H1 (cell line): ENCODE data around the gene NUP85. TPM values are rescaled to one million over a fixed set of nuclear protein-coding genes. Genes with fewer than 3 reads are reported as not detected.

Experiments
- CTCF ChIA-PET: fragments of 300-600 bp; sonication (Branson Sonifier 250); formaldehyde crosslinking; loops from one replicate; lab custom pipeline; 2021; ENCODE audit not compliant: partially characterized antibody; lab: Charles Lee
- POLR2A ChIA-PET: fragments of 300-600 bp; sonication (Branson Sonifier 250); formaldehyde crosslinking; loops from one replicate; lab custom pipeline; 2021; ENCODE audit warnings: inconsistent platforms; ENCODE audit not compliant: partially characterized antibody; lab: Charles Lee
- DNase-seq, 2 experiments: peaks; one replicate each; pipeline versions ENCODE4 v3.0.0 to v3.0.0-alpha.2; 2010 to 2022; ENCODE audit warnings: low spot score in 2 of 2, low read depth in 1 of 2, mixed read lengths in 1 of 2
- FAIRE-seq: peaks from 2 replicates; lab custom pipeline; 2011; peaks lifted over from hg19 to GRCh38; lab: Jason Lieb, UNC
- H2AFZ ChIP-seq: 2 replicates; pipeline ENCODE4 v1.8.1; 2012; ENCODE audit warnings: low read length, inconsistent platforms
- H2AK5ac ChIP-seq: 2 replicates; pipeline ENCODE4 v1.6.1; 2013; ENCODE audit warnings: low read depth, low read length
- H2BK120ac ChIP-seq: replicated peaks from 2 replicates; pipeline ENCODE3; 2013; ENCODE audit warnings: low read depth, low read length, inconsistent platforms
- H2BK12ac ChIP-seq: 2 replicates; pipeline ENCODE4 v1.6.1; 2013; ENCODE audit warnings: low read depth, low read length
- H2BK15ac ChIP-seq: 2 replicates; pipeline ENCODE4 v1.6.1; 2013; ENCODE audit warnings: low read length
- H2BK20ac ChIP-seq: 2 replicates; pipeline ENCODE4 v1.6.1; 2013; ENCODE audit warnings: low read length
- H2BK5ac ChIP-seq: 2 replicates; pipeline ENCODE4 v1.6.1; 2013; ENCODE audit warnings: low read depth, low read length
- H3K14ac ChIP-seq: 2 replicates; pipeline ENCODE4 v1.6.1; 2013; ENCODE audit warnings: inconsistent platforms; ENCODE audit not compliant: insufficient read length
- H3K18ac ChIP-seq: 2 replicates; pipeline ENCODE4 v1.6.1; 2013; ENCODE audit warnings: low read length; ENCODE audit errors: extremely low read depth
- H3K23ac ChIP-seq: 2 replicates; pipeline ENCODE4 v1.6.1; 2013; ENCODE audit warnings: inconsistent platforms; ENCODE audit not compliant: insufficient read length
- H3K23me2 ChIP-seq: 2 replicates; pipeline ENCODE4 v1.6.1; 2013; ENCODE audit warnings: low read depth, low read length
- H3K27ac ChIP-seq: 2 replicates; pipeline ENCODE4 v1.6.1; 2011; ENCODE audit warnings: low read depth, low read length, inconsistent platforms
- H3K27me3 ChIP-seq, 4 experiments: replicated peaks in 1 of 4; 1 replicate in 1 of 4; 2 replicates in 3 of 4; pipeline versions ENCODE4 v1.6.1 to v1.8.1; 2011 to 2013; ENCODE audit warnings: low read length in 3 of 4, mild to moderate bottlenecking in 3 of 4, inconsistent platforms in 2 of 4, mixed read lengths in 2 of 4, moderate library complexity in 1 of 4; ENCODE audit not compliant: control insufficient read depth in 3 of 4, insufficient read depth in 3 of 4; ENCODE audit errors: extremely low read depth in 1 of 4
- H3K36me3 ChIP-seq, 4 experiments: 2 replicates each; pipeline versions ENCODE4 v1.6.1 to v1.8.1; 2011 to 2013; ENCODE audit warnings: mild to moderate bottlenecking in 4 of 4, low read length in 3 of 4, moderate library complexity in 2 of 4, control low read depth in 1 of 4, inconsistent platforms in 1 of 4; ENCODE audit not compliant: insufficient read depth in 4 of 4, control insufficient read depth in 2 of 4
- H3K4ac ChIP-seq: replicated peaks from 2 replicates; pipeline ENCODE3; 2013; ENCODE audit warnings: low read length, low read depth, mixed read lengths, inconsistent platforms; ENCODE audit not compliant: insufficient read length
- H3K4me1 ChIP-seq, 4 experiments: replicated peaks in 1 of 4; 1 replicate in 1 of 4; 2 replicates in 3 of 4; pipeline versions ENCODE4 v1.6.1 to v1.8.1; 2011 to 2013; ENCODE audit warnings: low read length in 3 of 4, inconsistent platforms in 2 of 4, mixed read lengths in 1 of 4; ENCODE audit not compliant: insufficient read depth in 4 of 4, control insufficient read depth in 3 of 4
- H3K4me2 ChIP-seq, 2 experiments: 2 replicates each; pipeline versions ENCODE4 v1.6.1 to v1.8.1; 2011 to 2013; ENCODE audit warnings: low read depth in 2 of 2, low read length in 2 of 2, control low read depth in 1 of 2, inconsistent platforms in 1 of 2, mild to moderate bottlenecking in 1 of 2; ENCODE audit not compliant: insufficient read depth in 1 of 2
- H3K4me3 ChIP-seq, 4 experiments: fragments of 200-600, 300-600 bp in 1 of 4; sonication (generic), shearing (Covaris generic), sonication (Bioruptor Twin) in 1 of 4; 2 replicates each; pipeline versions ENCODE4 v1.5.1 to v1.8.1; 2011 to 2016; ENCODE audit warnings: low read length in 4 of 4, low read depth in 3 of 4, control low read depth in 2 of 4, inconsistent platforms in 2 of 4, mild to moderate bottlenecking in 2 of 4, mixed read lengths in 1 of 4, moderate library complexity in 1 of 4; ENCODE audit not compliant: insufficient read depth in 2 of 4; ENCODE audit errors: extremely low read depth in 1 of 4
- H3K56ac ChIP-seq: replicated peaks from 2 replicates; pipeline ENCODE3; 2013; ENCODE audit warnings: low read depth, mild to moderate bottlenecking, mixed read lengths, low read length, inconsistent platforms; ENCODE audit not compliant: insufficient read length
- H3K79me1 ChIP-seq: 2 replicates; pipeline ENCODE4 v1.6.1; 2013; ENCODE audit warnings: low read depth, low read length, control low read depth
- H3K79me2 ChIP-seq, 2 experiments: 2 replicates each; pipeline versions ENCODE4 v1.6.1 to v1.8.1; 2012 to 2013; ENCODE audit warnings: low read length in 2 of 2, mild to moderate bottlenecking in 2 of 2, inconsistent platforms in 1 of 2; ENCODE audit not compliant: insufficient read depth in 2 of 2, control insufficient read depth in 1 of 2
- H3K9ac ChIP-seq, 4 experiments: replicated peaks in 1 of 4; 1 replicate in 1 of 4; 2 replicates in 3 of 4; pipeline versions ENCODE4 v1.6.1 to v1.8.1; 2011 to 2013; ENCODE audit warnings: low read depth in 3 of 4, low read length in 3 of 4, control low read depth in 2 of 4, mild to moderate bottlenecking in 2 of 4, moderate library complexity in 2 of 4, inconsistent platforms in 1 of 4; ENCODE audit errors: extremely low read depth in 1 of 4
- H3K9me3 ChIP-seq, 2 experiments: 2 replicates each; pipeline versions ENCODE4 v1.6.1 to v1.8.1; 2012 to 2013; ENCODE audit warnings: mild to moderate bottlenecking in 2 of 2, moderate library complexity in 2 of 2, control low read depth in 1 of 2, inconsistent platforms in 1 of 2, low read depth in 1 of 2, low read length in 1 of 2, mixed read lengths in 1 of 2; ENCODE audit not compliant: insufficient read depth in 2 of 2
- H4K20me1 ChIP-seq, 2 experiments: replicated peaks in 1 of 2; 2 replicates each; pipeline versions ENCODE3 to v1.8.1; 2011 to 2013; ENCODE audit warnings: inconsistent platforms in 2 of 2, low read length in 2 of 2, mild to moderate bottlenecking in 1 of 2; ENCODE audit not compliant: insufficient read depth in 2 of 2, control insufficient read depth in 1 of 2
- H4K5ac ChIP-seq: 2 replicates; pipeline ENCODE4 v1.6.1; 2013; ENCODE audit warnings: low read length, low read depth, mixed read lengths, inconsistent platforms; ENCODE audit not compliant: insufficient read length
- H4K8ac ChIP-seq: 2 replicates; pipeline ENCODE4 v1.8.0; 2013; ENCODE audit warnings: mild to moderate bottlenecking, moderate library complexity, low read length, inconsistent platforms; ENCODE audit not compliant: insufficient read depth; ENCODE audit errors: extremely low read depth
- H4K91ac ChIP-seq: replicated peaks from 2 replicates; pipeline ENCODE3; 2013; ENCODE audit warnings: low read length, mixed read lengths, inconsistent platforms; ENCODE audit not compliant: insufficient read length
- CEBPB ChIP-seq: IDR thresholded peaks from 2 replicates; pipeline ENCODE4 v1.6.1; 2012; ENCODE audit warnings: low read depth, low read length
- CHD1 ChIP-seq: IDR thresholded peaks from 2 replicates; pipeline ENCODE4 v1.6.1; 2012; ENCODE audit warnings: low read depth, low read length, improper control_type of control experiment
- POLR2AphosphoS5 ChIP-seq: IDR thresholded peaks from 2 replicates; pipeline ENCODE4 v1.6.1; 2011; ENCODE audit warnings: low read depth, low read length
- WGBS, 2 experiments: shearing (Covaris generic) in 1 of 2; methylation state at CpG; one replicate each; pipeline versions ENCODE4 v1.1.6 to v1.1.7; 2013 to 2015; ENCODE audit warnings: low lambda C conversion rate in 2 of 2, mixed read lengths in 2 of 2, inconsistent platforms in 1 of 2, low coverage in 1 of 2, missing lambda C conversion rate in 1 of 2; ENCODE audit not compliant: insufficient replicate concordance in 2 of 2, insufficient coverage in 1 of 2, insufficient read length in 1 of 2; ENCODE audit errors: extremely low coverage in 1 of 2, missing lambda C conversion rate in 1 of 2; 5-methylcytosine and 5-hydroxymethylcytosine counted together
- polyA plus RNA-seq, 7 experiments: library from polyadenylated mRNA; depleted of rRNA in 3 of 7; stranded (reverse) in 5 of 7; unstranded in 2 of 7; fragments of >200 nt in 5 of 7; fragments of 200-250 nt in 2 of 7; gene quantifications; 1 replicate in 5 of 7; 2 replicates in 1 of 7; 4 replicates in 1 of 7; pipeline versions ENCODE4 v1.2.1 to v1.2.3, GENCODE V29; 2011 to 2013; ENCODE audit warnings: missing spikeins in 2 of 7, mixed read lengths in 2 of 7
- total RNA-seq: library from RNA; stranded (reverse); fragmentation: NEBNext Ultra II Directional; extraction: Animal tissue kit (Norgen Biotek cat#: 25700); gene quantifications from 2 replicates; pipeline ENCODE4 v1.2.1, GENCODE V29; 2021

Gene NUP85
- total and polyA plus RNA-seq, 2 of the 8 experiments (the other 6 are each of a cell fraction or from before 2014, with no cell fraction given) = 98.5 to 154 TPM

DNA sequence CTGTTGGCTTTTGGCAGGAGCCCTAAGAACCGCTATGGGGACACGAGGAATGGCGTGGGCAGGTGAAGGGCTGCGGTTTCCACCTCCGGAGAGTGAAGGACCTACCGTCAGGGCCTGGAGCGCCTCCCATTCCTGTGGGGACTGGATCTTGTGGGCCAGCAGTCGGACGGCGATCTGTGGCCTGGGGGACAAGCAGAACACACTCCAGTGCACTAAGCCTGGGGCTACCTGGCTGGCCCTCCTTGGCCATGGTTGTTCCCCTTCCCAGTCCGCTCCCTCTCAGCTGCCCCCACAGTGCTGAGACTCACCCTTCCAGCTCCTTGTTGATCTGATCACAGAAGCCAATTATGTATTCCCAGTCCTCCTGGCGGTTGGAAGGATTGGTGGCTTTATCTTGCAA lies 40.9 kb downstream of the NUP85 start:
- Histone ChIP-seq H3K4me1 (peaks cover 0 to 7% (median under 1%) of the 10 kb centered on the region in 4 experiments; a peak in 3 of 7 replicates), H3K14ac (no peak overlapping the region), H3K18ac (no peak overlapping the region), H3K9ac (0 out of 7 replicates have a peak overlapping the region, but pooled peaks of 1 of the 4 experiments have one; percentile 10), H4K20me1 (peaks cover 8 to 9% of the 10 kb centered on the region in 2 experiments), H3K9me3 (no peaks in the 10 kb centered on the region), H3K23me2 (no peaks in the 10 kb centered on the region), H3K36me3 (peaks cover 16 to 45% (median 36%) of the 10 kb centered on the region in 4 experiments), H3K27ac (no peak overlapping the region), H3K27me3 (no peaks in the 10 kb centered on the region), H3K79me2 (peaks cover 0 to 22% of the 10 kb centered on the region in 2 experiments; a peak in 2 of 4 replicates), H2AFZ (no peak overlapping the region), H3K23ac (no peak overlapping the region), H2BK120ac (no peak overlapping the region), H3K4me3 (no peak overlapping the region), H3K4ac (no peak overlapping the region), H4K8ac (no peak overlapping the region), H2BK15ac (no peak overlapping the region), H3K56ac (no peak overlapping the region), H2BK12ac (no peak overlapping the region), H2AK5ac (no peak overlapping the region), H3K4me2 (no peak overlapping the region), H4K91ac (no peak overlapping the region), H3K79me1 (peaks cover 6% of the 10 kb centered on the region), H2BK5ac (no peak overlapping the region), H4K5ac (no peak overlapping the region), H2BK20ac (no peak overlapping the region)
- ChIA-PET POLR2A (interaction anchor here (0.7 to 1.3 kb wide), 4 partner anchors 16 to 240 kb away, joined by 3 to 6 read pairs (median 3); partner anchors contain the start of gene MRPS7), CTCF (interaction anchor here (0.6 to 16.5 kb wide), 9 partner anchors 7 to 251 kb away, joined by 3 to 369 read pairs (median 3); partner anchors contain the start of genes GGA3, MIF4GD and MRPS7)
- DNase-seq (no peak), FAIRE-seq (no peak)
- WGBS, 2 experiments = 96% methylated on average over 12 of the region's 12 CpGs; no CpG with 5 or more reads in 1 of the 2 experiments
- no peak for TF ChIP-seq CHD1
- TF ChIP-seq CEBPB = no peak
- no peak for TF ChIP-seq POLR2AphosphoS5
